IPS DF 6.9 (cell line): ENCODE measurements around the gene RABGAP1.

Source experiments
- DNase-seq: peaks from one replicate; pipeline ENCODE4 v3.0.0-alpha.2; 2013; ENCODE audit warnings: low read depth, low spot score
- H3K27ac ChIP-seq: one replicate; pipeline ENCODE4 v1.5.1; 2013; ENCODE audit warnings: low read length, control low read depth
- H3K27me3 ChIP-seq: 2 replicates; pipeline ENCODE4 v1.6.1; 2013; ENCODE audit warnings: mild to moderate bottlenecking, low read length; ENCODE audit not compliant: control insufficient read depth, insufficient read depth
- H3K36me3 ChIP-seq: 2 replicates; pipeline ENCODE4 v1.6.1; 2013; ENCODE audit warnings: low read length; ENCODE audit not compliant: control insufficient read depth, insufficient read depth
- H3K4me1 ChIP-seq: 2 replicates; pipeline ENCODE4 v1.6.1; 2013; ENCODE audit warnings: low read length; ENCODE audit not compliant: control insufficient read depth, insufficient read depth
- H3K4me3 ChIP-seq: 2 replicates; pipeline ENCODE4 v1.5.1; 2013; ENCODE audit warnings: mild to moderate bottlenecking, low read length
- H3K9me3 ChIP-seq: 2 replicates; pipeline ENCODE4 v1.6.1; 2013; ENCODE audit warnings: low read length, inconsistent platforms; ENCODE audit not compliant: control insufficient read depth, insufficient read depth
- WGBS: extraction: QIAGEN DNeasy Blood & Tissue Kit; methylation state at CpG from one replicate; pipeline ENCODE4 v1.1.7; 2013; ENCODE audit warnings: mixed read lengths, missing lambda C conversion rate; ENCODE audit not compliant: insufficient read length, insufficient coverage; 5-methylcytosine and 5-hydroxymethylcytosine counted together

RABGAP1 gene

GRCh38 chr9:123063896-123064295 lies 123.1 kb downstream of the RABGAP1 start:
- H3K36me3 ChIP-seq, result peaks cover 7% of the 10 kb centered on the region; the same call in 1 of the 2 replicates
- DNase-seq, result no peak
- no peaks in the 10 kb centered on the region for H3K27me3 ChIP-seq
- no peaks in the 10 kb centered on the region for H3K4me1 ChIP-seq
- no peak overlapping the region for H3K27ac ChIP-seq
- H3K9me3 ChIP-seq, result no peaks in the 10 kb centered on the region
- 100% methylated on average over 8 of the region's 11 CpGs for WGBS
- H3K4me3 ChIP-seq, result no peak overlapping the region

- no peak for DNase-seq
- WGBS, result no CpG with 5 or more reads among the region's 2 CpGs
- Histone ChIP-seq H3K36me3 (peaks cover 7% of the 10 kb centered on the region; the same call in 1 of the 2 replicates), H3K4me3 (no peak overlapping the region), H3K4me1 (no peaks in the 10 kb centered on the region), H3K27ac (no peak overlapping the region), H3K27me3 (no peaks in the 10 kb centered on the region), H3K9me3 (no peaks in the 10 kb centered on the region)
Measured at GRCh38 chr9:123064716-123065115, 123.9 kb downstream of the RABGAP1 start.

- H3K36me3 ChIP-seq, result peaks cover 7% of the 10 kb centered on the region; the same call in 1 of the 2 replicates
Measured at GRCh38 chr9:123065196-123065595, 124.4 kb downstream of the RABGAP1 start.

GRCh38 chr9:123067136-123067535 lies 126.3 kb downstream of the RABGAP1 start:
- no peak overlapping the region for H3K27ac ChIP-seq
- H3K27me3 ChIP-seq, result no peaks in the 10 kb centered on the region
- WGBS, result no CpG with 5 or more reads among the region's 1 CpG
- H3K4me1 ChIP-seq, result peaks cover 2% of the 10 kb centered on the region; the same call in 1 of the 2 replicates
- no peaks in the 10 kb centered on the region for H3K9me3 ChIP-seq
- H3K4me3 ChIP-seq, result no peak overlapping the region
- no peak for DNase-seq
- H3K36me3 ChIP-seq, result peaks cover 7% of the 10 kb centered on the region; the same call in 1 of the 2 replicates

More at GRCh38 chr9:123065196-123065595, 124.4 kb downstream of the RABGAP1 start:
- H3K27me3 ChIP-seq, result no peaks in the 10 kb centered on the region
- H3K9me3 ChIP-seq, result no peaks in the 10 kb centered on the region
- no peak for DNase-seq
- no peaks in the 10 kb centered on the region for H3K4me1 ChIP-seq
- no CpG with 5 or more reads among the region's 2 CpGs for WGBS
- no peak overlapping the region for H3K27ac ChIP-seq
- H3K4me3 ChIP-seq, result no peak overlapping the region

GRCh38 chr9:123069010-123069481 lies 128.2 kb downstream of the RABGAP1 start:
- no peak overlapping the region for H3K4me3 ChIP-seq
- H3K4me1 ChIP-seq, result peaks cover 2% of the 10 kb centered on the region; the same call in 1 of the 2 replicates
- H3K27me3 ChIP-seq, result no peaks in the 10 kb centered on the region
- no CpG with 5 or more reads among the region's 3 CpGs for WGBS
- peaks cover 7% of the 10 kb centered on the region; the same call in 1 of the 2 replicates for H3K36me3 ChIP-seq
- no peak for DNase-seq
- no peak overlapping the region for H3K27ac ChIP-seq
- H3K9me3 ChIP-seq, result no peaks in the 10 kb centered on the region

- H3K4me3 ChIP-seq, result no peak overlapping the region
- no peak for DNase-seq
- peaks cover 2% of the 10 kb centered on the region; the same call in 1 of the 2 replicates for H3K4me1 ChIP-seq
- no peak overlapping the region for H3K27ac ChIP-seq
- H3K27me3 ChIP-seq, result no peaks in the 10 kb centered on the region
- peaks cover 5% of the 10 kb centered on the region; the same call in 1 of the 2 replicates for H3K36me3 ChIP-seq
- no peaks in the 10 kb centered on the region for H3K9me3 ChIP-seq
Measured at GRCh38 chr9:123070198-123070597, 129.4 kb downstream of the RABGAP1 start.

GRCh38 chr9:123072407-123072995 lies 131.7 kb downstream of the RABGAP1 start:
- Histone ChIP-seq H3K4me1 (peaks cover 4% of the 10 kb centered on the region; the same call in 1 of the 2 replicates), H3K9me3 (no peaks in the 10 kb centered on the region)

GRCh38 chr9:123073441-123073840 lies 132.6 kb downstream of the RABGAP1 start:
- DNase-seq, result no peak
- no peaks in the 10 kb centered on the region for H3K27me3 ChIP-seq
- H3K36me3 ChIP-seq, result no peaks in the 10 kb centered on the region
- peaks cover 4% of the 10 kb centered on the region; the same call in 1 of the 2 replicates for H3K4me1 ChIP-seq
- no peak overlapping the region for H3K4me3 ChIP-seq
- H3K9me3 ChIP-seq, result no peaks in the 10 kb centered on the region
- WGBS, result no CpG with 5 or more reads among the region's 5 CpGs
- no peak overlapping the region for H3K27ac ChIP-seq

More at GRCh38 chr9:123072407-123072995, 131.7 kb downstream of the RABGAP1 start:
- H3K27me3 ChIP-seq, result no peaks in the 10 kb centered on the region
- no peak overlapping the region for H3K4me3 ChIP-seq
- no peak overlapping the region for H3K27ac ChIP-seq
- H3K36me3 ChIP-seq, result no peaks in the 10 kb centered on the region
- no CpG with 5 or more reads among the region's 2 CpGs for WGBS
- peak; percentile 47 for DNase-seq

GRCh38 chr9:123073991-123074422 lies 133.2 kb downstream of the RABGAP1 start:
- DNase-seq, result no peak
- no peaks in the 10 kb centered on the region for H3K36me3 ChIP-seq
- H3K27me3 ChIP-seq, result no peaks in the 10 kb centered on the region
- WGBS, result no CpG with 5 or more reads among the region's 1 CpG
- H3K4me3 ChIP-seq, result no peak overlapping the region
- no peak overlapping the region for H3K27ac ChIP-seq
- H3K4me1 ChIP-seq, result peaks cover 4% of the 10 kb centered on the region; the same call in 1 of the 2 replicates
- H3K9me3 ChIP-seq, result no peaks in the 10 kb centered on the region

GRCh38 chr9:123074628-123075027 lies 133.8 kb downstream of the RABGAP1 start:
- H3K9me3 ChIP-seq, result no peaks in the 10 kb centered on the region
- DNase-seq, result no peak
- no peak overlapping the region for H3K4me3 ChIP-seq
- H3K4me1 ChIP-seq, result peaks cover 4% of the 10 kb centered on the region; the same call in 1 of the 2 replicates
- no peak overlapping the region for H3K27ac ChIP-seq
- no peaks in the 10 kb centered on the region for H3K36me3 ChIP-seq
- no CpG with 5 or more reads among the region's 3 CpGs for WGBS
- H3K27me3 ChIP-seq, result no peaks in the 10 kb centered on the region

GRCh38 chr9:123080444-123080843 lies 139.6 kb downstream of the RABGAP1 start:
- H3K9me3 ChIP-seq, result no peaks in the 10 kb centered on the region
- no peak overlapping the region for H3K4me3 ChIP-seq
- no peak overlapping the region for H3K27ac ChIP-seq
- H3K36me3 ChIP-seq, result no peaks in the 10 kb centered on the region
- H3K4me1 ChIP-seq, result peaks cover 4% of the 10 kb centered on the region; the same call in 1 of the 2 replicates
- no CpG with 5 or more reads among the region's 3 CpGs for WGBS
- H3K27me3 ChIP-seq, result no peaks in the 10 kb centered on the region
- DNase-seq, result no peak
